ENCODE measurements around the gene PHOX2A.
"Not testable (repeated sequence)": the region's sequence is repeated elsewhere in the genome, so short reads cannot be mapped to it uniquely, and the experiment has no call there.

The PHOX2A gene

GRCh38 chr11:72244060-72244360, at the start of gene PHOX2A:
Gene PHOX2A, minus strand, starts transcription at chr11:72244176. Its CDS starts 172 bp downstream, at chr11:72244004.
- Mint-ChIP-seq H3K4me1 (peaks cover 33% of the 10 kb centered on the region), H3K27ac (no peak within 1 kb of the TSS), H3K9me3 (no peaks in the 10 kb centered on the region), H3K27me3 (peaks cover 47% of the 10 kb centered on the region), H3K4me3 (peak within 1 kb of the TSS; percentile 26 to 68)
- DNase-seq (no peak), ATAC-seq (no peak)

GRCh38 chr11:72293391-72293790, 49.4 kb upstream of the PHOX2A start:
- ATAC-seq, result no peak
- no peaks in the 10 kb centered on the region for H3K9me3 Mint-ChIP-seq
- H3K27me3 Mint-ChIP-seq, result no peaks in the 10 kb centered on the region
- H3K27ac Mint-ChIP-seq, result no peak overlapping the region
- no peak overlapping the region for H3K4me3 Mint-ChIP-seq
- no peaks in the 10 kb centered on the region for H3K4me1 Mint-ChIP-seq
- DNase-seq, result no peak

GRCh38 chr11:72292106-72292785, 48.3 kb upstream of the PHOX2A start:
- no peak overlapping the region for H3K4me3 Mint-ChIP-seq
- H3K4me1 Mint-ChIP-seq, result no peaks in the 10 kb centered on the region
- ATAC-seq (no peak), DNase-seq (no peak)
- no peak overlapping the region for H3K27ac Mint-ChIP-seq
- no peaks in the 10 kb centered on the region for H3K9me3 Mint-ChIP-seq
- H3K27me3 Mint-ChIP-seq, result no peaks in the 10 kb centered on the region

- H3K27ac Mint-ChIP-seq, DNase-seq, H3K27me3 Mint-ChIP-seq, ATAC-seq, H3K9me3 Mint-ChIP-seq, H3K4me3 Mint-ChIP-seq, H3K4me1 Mint-ChIP-seq: not testable (repeated sequence)
These were observed 46.8 kb upstream of the PHOX2A start for GRCh38 chr11:72290741-72291140.

GRCh38 chr11:72287293-72287692, 43.3 kb upstream of the PHOX2A start:
- DNase-seq, result no peak
- Mint-ChIP-seq H3K27ac (no peak overlapping the region), H3K9me3 (no peaks in the 10 kb centered on the region), H3K4me3 (no peak overlapping the region), H3K27me3 (peaks cover 18% of the 10 kb centered on the region), H3K4me1 (no peaks in the 10 kb centered on the region)
- no peak for ATAC-seq

- H3K9me3 Mint-ChIP-seq, result no peaks in the 10 kb centered on the region
These were observed 40.0 kb upstream of the PHOX2A start for GRCh38 chr11:72283947-72284346.

GRCh38 chr11:72280726-72281315, 36.8 kb upstream of the PHOX2A start:
- Mint-ChIP-seq H3K27me3 (peaks cover 49% of the 10 kb centered on the region), H3K4me1 (no peaks in the 10 kb centered on the region), H3K27ac (no peak overlapping the region), H3K4me3 (no peak overlapping the region), H3K9me3 (no peaks in the 10 kb centered on the region)
- ATAC-seq (no peak), DNase-seq (no peak)

More at GRCh38 chr11:72283947-72284346, 40.0 kb upstream of the PHOX2A start:
- ATAC-seq, result no peak
- H3K27ac Mint-ChIP-seq, result no peak overlapping the region
- no peak overlapping the region for H3K4me3 Mint-ChIP-seq
- DNase-seq, result no peak
- H3K4me1 Mint-ChIP-seq, result no peaks in the 10 kb centered on the region
- peaks cover 36% of the 10 kb centered on the region for H3K27me3 Mint-ChIP-seq

GRCh38 chr11:72280037-72280436, 36.1 kb upstream of the PHOX2A start:
- no peak for ATAC-seq
- Mint-ChIP-seq H3K27ac (no peak overlapping the region), H3K9me3 (no peaks in the 10 kb centered on the region), H3K27me3 (peaks cover 49% of the 10 kb centered on the region), H3K4me3 (no peak overlapping the region), H3K4me1 (no peaks in the 10 kb centered on the region)
- DNase-seq, result no peak

- Mint-ChIP-seq H3K27ac (no peak overlapping the region), H3K9me3 (no peaks in the 10 kb centered on the region), H3K4me1 (no peaks in the 10 kb centered on the region), H3K27me3 (peaks cover 43% of the 10 kb centered on the region), H3K4me3 (no peak overlapping the region)
- ATAC-seq (no peak), DNase-seq (no peak)
These were observed 34.9 kb upstream of the PHOX2A start for GRCh38 chr11:72278905-72279304.

GRCh38 chr11:72274435-72274834, 30.5 kb upstream of the PHOX2A start:
- Mint-ChIP-seq H3K4me1 (peaks cover 9% of the 10 kb centered on the region), H3K27me3 (peaks cover 34% of the 10 kb centered on the region), H3K4me3 (no peak overlapping the region), H3K27ac (no peak overlapping the region), H3K9me3 (no peaks in the 10 kb centered on the region)
- ATAC-seq (no peak), DNase-seq (no peak)

- Mint-ChIP-seq H3K27me3 (peaks cover 31% of the 10 kb centered on the region), H3K9me3 (no peaks in the 10 kb centered on the region), H3K4me1 (peaks cover 15% of the 10 kb centered on the region), H3K4me3 (no peak overlapping the region), H3K27ac (no peak overlapping the region)
- no peak for ATAC-seq
- no peak for DNase-seq
These were observed 28.0 kb upstream of the PHOX2A start for GRCh38 chr11:72271980-72272379.

GRCh38 chr11:72267956-72268617, 24.1 kb upstream of the PHOX2A start:
- Mint-ChIP-seq H3K27me3 (peaks cover 41% of the 10 kb centered on the region), H3K9me3 (peaks cover 0 to 5% of the 10 kb centered on the region in 2 donors), H3K4me3 (no peak overlapping the region), H3K27ac (no peak overlapping the region), H3K4me1 (peaks cover 17% of the 10 kb centered on the region)
- ATAC-seq (no peak), DNase-seq (no peak)

- Mint-ChIP-seq H3K27me3 (peaks cover 48% of the 10 kb centered on the region), H3K4me1 (peaks cover 25% of the 10 kb centered on the region)
- not testable (repeated sequence) for DNase-seq, ATAC-seq, H3K27ac Mint-ChIP-seq, H3K4me3 Mint-ChIP-seq, H3K9me3 Mint-ChIP-seq
These were observed 23.0 kb upstream of the PHOX2A start for GRCh38 chr11:72266960-72267359.

- Mint-ChIP-seq H3K27me3 (peaks cover 48% of the 10 kb centered on the region), H3K27ac (no peak overlapping the region), H3K4me3 (no peak overlapping the region), H3K9me3 (peaks cover 0 to 5% of the 10 kb centered on the region in 2 donors), H3K4me1 (peaks cover 25% of the 10 kb centered on the region)
- no peak for DNase-seq
- no peak for ATAC-seq
These were observed 22.0 kb upstream of the PHOX2A start for GRCh38 chr11:72265951-72266350.

- no peak for ATAC-seq
- peaks cover 0 to 5% of the 10 kb centered on the region in 2 donors for H3K9me3 Mint-ChIP-seq
These were observed 19.4 kb upstream of the PHOX2A start for GRCh38 chr11:72263361-72263760.

GRCh38 chr11:72260574-72260973, 16.6 kb upstream of the PHOX2A start:
- ATAC-seq, result no peak
- Mint-ChIP-seq H3K27me3 (peaks cover 27% of the 10 kb centered on the region), H3K4me3 (no peak overlapping the region), H3K27ac (no peak overlapping the region), H3K9me3 (peaks cover 0 to 5% of the 10 kb centered on the region in 2 donors), H3K4me1 (peaks cover 10% of the 10 kb centered on the region)
- no peak for DNase-seq

More at GRCh38 chr11:72263361-72263760, 19.4 kb upstream of the PHOX2A start:
- Mint-ChIP-seq H3K27me3 (peaks cover 33% of the 10 kb centered on the region), H3K4me1 (peaks cover 10% of the 10 kb centered on the region), H3K27ac (no peak overlapping the region), H3K4me3 (no peak overlapping the region)
- DNase-seq, result no peak

Data from stimulated activated naive CD8-positive, alpha-beta T cell treated with anti-CD3 and anti-CD28 coated beads, Interleukin-15, amount 100 ng/mL, for 72 hours (primary cell).